NCI-H146 (cell line): ENCODE measurements around the gene CORIN.

Source experiments
- DNase-seq: peaks from one replicate; lab custom pipeline; 2025; lab: John Stamatoyannopoulos, UW

Gene CORIN

DNA sequence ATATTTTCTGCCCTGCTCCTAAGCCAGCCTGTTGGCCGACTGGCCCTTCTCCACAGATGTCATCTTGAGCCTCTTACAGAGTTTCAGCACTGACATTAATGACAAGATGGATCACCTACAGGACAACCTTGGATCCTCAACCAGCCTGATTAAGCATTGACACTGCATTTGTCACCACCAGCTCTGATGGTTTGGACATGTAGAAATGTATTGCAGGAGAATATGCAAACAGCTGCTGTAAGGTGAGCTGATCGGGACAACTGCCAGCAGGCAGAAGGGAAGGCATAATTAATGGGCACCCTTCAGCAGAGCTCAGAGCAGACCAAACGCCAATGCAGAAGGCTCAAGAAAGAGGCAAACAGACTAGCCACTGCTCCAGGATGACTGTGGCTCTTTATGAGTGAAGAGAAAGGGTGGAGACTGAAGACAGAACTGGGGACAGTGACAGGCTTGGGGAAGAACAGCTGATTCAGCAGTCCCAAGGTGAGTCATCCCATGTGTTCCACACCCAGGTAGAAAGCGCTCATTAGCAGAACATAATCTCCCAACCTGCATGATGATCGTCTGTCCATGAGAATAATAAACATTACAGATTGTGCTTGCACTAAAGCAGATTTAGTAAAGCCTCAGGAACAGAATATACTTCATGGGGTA lies 6.7 kb downstream of the CORIN start:
- DNase-seq = peak; percentile 55

DNA sequence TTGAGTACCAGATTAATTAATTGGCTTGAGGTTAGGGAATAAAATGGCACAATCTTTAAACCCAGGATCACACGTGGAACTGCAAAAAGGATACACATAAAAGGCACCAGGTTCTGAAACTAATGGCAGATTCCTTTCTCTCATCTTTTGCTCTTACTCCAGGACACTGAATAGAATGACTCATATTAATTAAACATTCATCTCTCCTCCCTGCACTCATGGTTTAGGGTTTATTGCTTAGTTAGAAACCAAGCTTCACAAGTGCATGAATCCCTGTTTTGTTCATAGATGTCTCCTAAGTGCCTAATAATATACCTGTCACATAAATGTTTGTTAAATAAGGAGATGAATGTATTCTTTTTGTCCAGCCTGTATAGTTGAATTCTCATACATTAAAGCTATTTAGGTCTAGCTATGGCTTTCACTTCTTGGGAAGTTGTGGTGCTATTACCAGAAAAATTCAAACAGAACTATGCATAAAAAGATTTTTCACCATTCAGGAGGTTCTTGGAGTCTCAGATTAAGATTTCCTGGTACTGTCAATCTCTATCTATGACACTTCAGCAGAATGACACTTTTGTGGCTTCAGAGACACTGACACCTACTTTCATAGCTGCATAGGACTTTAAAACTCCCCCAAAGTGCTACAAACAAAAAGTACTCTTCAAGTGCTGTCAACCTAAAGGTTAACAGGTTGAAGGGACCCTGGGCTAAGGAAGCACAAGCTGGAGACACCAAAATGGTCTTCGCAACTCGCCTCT lies 7.4 kb downstream of the CORIN start:
- no peak for DNase-seq

DNA sequence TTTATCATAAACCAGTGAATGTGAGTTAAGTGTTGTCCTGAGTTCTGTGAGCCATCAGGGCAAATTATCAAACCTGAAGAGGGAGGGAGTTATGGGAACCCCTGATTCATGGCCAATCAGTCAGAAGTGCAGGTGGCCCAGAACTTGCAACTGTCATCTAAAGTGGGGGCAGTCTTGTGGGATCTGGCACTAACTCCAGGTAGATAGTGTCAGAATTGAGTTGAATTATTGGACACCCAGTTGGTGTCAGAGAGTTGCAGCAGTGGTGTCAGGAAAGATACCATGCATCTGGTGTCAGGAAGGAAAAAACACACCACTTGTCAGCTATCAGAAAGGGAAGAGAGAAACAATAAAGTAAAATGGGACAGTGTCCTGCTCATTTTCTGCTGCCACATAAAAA lies 8.4 kb downstream of the CORIN start:
- no peak for DNase-seq

DNA sequence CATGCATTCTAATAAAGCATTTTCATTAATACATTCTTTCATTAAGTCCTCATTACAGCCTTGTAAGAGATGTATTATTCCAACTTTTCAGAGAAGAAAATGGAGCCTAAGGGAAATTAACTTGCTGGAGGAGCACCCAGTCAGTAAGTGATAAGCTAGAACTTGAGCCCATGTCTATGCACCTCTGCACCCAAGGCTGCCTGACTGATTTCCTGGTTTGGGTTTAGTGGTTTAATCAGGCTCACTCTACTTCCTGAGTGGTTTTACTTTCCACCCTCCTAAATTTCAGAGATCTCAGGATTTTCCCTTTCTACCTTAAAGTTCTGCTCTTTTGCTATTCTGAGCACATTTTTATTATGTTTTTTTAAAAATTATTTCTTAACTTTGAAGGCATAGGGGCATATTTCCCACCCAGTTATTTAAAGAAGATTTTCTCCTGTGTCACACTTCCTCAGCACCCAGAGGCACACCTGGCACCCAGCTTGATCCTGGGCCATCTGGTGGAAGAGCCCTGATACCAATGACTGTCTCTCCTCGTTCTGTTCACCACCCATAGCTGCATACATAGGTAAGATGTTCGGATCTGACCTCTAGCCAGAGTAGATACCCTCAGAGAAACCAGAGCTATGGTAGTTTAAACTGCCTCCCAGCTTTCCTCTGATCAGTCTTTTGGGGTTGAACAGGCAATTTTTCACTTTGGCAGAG lies 10.4 kb downstream of the CORIN start:
- no peak for DNase-seq

DNA sequence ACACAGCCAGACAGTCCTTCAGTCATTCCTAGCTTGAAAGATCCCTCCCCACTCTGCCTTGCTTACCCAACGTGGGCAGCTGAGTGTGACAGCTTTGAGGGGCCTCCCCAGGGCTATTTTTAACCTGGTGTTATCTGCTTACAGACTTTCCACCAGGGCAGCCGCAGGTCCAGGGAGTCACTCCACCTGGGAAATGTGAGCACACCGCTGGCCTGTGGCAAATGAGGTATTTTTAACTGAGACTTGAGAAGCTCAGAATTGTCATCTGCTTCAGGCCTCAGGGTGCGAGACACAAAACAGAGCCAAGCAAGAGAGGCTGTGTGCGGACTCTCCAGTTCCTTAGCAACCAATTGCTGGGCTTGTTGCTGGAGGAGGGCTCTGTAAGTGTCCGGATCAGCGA lies 13.0 kb downstream of the CORIN start:
- peak; percentile 62 for DNase-seq

DNA sequence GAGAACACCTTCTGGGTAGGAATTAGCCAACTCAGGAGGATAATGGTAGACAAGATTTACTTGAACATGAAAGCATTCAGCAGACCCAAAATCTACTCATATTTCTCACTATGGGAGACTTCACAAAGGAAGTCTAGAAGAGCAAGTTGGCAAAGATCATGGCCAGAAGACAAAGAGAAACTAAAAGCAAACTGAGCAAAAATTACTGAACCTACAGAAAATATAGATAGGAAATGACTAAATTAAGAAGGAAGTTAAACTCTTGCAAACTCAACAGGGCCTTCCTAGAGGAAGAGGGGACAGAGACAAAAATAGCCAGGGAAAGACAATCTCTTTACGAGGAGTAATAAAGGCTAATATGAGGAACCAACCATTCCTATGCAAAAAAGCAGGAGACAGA lies 18.7 kb downstream of the CORIN start:
- DNase-seq = no peak

DNA sequence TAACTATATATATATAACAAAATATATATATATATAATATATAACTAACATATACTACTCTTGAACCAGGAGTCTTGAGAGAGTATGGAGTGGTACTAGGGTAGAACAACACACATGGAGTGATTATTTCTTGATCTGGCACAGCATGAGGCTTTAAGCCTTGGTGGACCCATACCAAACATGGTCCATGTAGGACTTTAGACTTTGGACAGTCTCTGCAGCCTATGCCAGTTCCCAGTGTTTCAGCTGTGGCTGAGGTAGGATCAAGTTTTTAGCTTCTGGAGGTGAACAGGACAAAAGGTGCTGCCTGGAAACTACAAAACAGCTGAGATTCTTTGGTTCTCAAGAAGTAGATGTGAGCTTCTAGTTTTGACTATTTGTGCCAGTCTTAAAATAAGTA lies 20.6 kb downstream of the CORIN start:
- no peak for DNase-seq

DNA sequence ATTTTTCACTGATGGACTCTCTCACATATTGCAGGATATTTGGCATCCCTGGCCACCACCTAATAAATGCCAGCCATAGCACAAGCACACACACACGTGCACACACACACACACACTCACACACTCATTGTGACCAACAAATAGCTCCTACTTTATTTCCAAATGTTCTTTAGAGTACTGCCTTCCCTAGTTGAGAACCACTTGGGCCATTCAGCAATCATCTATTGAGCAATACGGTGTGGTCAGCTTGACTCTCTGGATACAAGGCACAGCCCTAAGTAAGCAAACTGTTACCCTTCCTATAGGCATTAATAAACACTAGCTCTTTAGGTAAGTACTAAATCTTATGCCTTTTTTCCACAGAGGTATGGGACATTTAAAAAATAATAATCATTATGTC lies 21.1 kb downstream of the CORIN start:
- DNase-seq = no peak

DNA sequence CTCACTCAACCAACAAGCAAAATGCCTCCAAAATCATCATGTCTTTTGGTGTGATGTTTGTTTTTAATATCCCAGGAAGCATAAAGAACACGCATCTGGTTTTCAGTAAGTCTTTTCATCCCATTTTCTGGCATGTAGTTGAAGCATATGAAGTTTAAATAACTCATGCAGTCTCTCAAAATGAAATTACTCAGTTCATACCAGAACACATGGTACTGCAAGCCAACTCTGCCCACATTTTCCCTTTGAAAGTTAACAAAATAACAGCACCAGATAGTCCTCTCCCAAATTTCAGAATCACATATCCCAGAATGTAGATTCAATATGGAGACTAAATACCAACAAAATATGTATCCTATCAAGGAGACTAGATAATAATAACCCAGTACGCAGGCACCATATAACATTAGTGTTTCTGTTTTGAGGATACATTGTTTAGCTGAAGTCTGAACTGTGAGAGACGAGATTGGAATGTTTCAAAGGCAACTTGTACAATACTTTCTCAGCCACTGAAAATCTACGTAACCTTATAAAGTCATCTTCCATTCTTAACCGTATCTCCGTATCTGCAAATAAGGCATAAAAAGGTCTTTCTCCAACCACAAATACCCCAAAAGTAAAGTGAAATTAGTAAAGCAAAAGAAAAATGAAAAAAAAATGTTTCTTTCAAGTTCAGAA lies 23.1 kb downstream of the CORIN start:
- no peak for DNase-seq

DNA sequence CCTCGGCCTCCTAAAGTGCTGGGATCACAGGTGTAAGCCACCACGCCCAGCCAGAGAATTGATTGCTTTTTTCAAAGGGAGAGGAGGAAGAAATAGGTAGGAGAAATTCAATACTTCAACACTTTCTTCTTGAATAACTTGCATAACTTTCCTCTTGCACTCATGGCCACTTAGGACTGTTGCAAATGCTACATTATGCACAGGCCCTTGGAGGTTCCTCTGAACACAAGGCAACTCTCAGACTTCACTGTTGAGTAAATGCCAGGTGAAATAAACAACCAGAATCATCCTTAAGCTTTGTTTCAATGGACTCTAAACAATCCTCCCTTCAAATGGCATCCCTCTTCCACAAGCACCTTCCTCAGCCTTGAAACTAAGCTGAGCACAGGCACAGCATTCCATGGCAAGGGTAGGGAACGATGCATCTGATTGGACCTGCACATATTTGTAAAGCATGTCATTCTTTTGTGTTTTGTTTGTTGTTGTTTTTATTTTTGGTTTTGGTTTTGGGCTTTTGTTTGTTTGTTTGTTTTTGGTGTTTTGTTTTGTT lies 28.1 kb downstream of the CORIN start:
- DNase-seq = no peak

DNA sequence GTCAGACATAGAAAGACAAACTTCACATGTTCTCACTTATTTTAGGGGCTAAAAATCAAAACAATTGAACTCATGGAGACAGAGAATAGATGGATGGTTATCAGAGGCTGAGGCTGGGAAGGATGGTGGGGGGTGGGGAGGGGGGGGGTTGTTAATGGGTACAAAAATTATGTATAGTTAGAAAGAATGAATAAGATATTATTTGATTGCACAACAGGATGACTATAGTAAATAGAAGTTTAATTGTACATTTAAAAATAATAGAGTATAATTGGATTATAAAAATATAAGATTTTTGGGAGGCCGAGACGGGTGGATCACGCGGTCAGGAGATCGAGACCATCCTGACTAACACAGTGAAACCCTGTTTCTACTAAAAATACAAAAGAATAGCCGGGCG lies 33.3 kb downstream of the CORIN start:
- DNase-seq = no peak

DNA sequence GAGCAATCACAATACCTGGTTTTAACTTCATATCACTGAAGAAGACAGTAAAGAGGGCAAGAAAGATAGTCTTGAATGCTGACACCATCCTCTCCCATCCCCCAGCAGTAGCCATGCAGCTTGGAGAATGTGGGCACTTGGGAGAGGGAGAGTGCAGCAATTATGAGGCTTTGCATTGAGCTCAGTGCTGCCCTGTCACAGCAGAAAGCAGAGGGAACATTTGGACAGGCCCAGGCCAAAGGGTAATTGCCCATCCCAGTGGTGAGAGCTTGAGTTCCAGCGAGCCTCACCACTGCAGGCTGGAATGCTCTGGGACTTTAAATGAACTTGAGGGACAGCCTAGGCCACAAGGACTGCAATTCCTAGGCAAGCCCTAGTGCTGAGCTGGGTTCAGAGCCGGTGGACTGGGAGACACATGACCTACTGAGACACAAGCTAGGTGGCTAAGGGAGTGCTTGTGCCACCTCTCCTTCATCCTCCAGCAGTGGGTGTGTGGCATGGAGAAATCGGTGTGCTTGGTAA lies 36.3 kb downstream of the CORIN start:
- DNase-seq = no peak

DNA sequence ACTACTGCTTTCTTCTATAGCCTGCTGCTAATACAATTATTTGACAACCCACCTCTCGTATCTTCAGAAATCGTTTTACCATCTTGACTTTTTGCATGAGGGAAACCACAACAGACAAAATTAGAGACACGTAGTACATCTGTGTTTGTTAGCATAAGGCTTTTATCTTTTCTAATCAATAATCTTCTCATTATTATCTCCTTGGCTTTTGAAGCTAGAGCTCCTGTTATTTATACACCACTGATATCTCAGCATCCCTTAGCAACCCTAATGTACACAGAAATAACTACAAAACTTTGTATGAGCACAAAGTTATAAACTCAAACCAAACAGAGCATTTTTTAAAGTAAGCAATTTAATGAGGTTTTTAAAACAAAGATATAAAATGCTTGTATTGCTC lies 39.7 kb downstream of the CORIN start:
- DNase-seq = peak; percentile 53

DNA sequence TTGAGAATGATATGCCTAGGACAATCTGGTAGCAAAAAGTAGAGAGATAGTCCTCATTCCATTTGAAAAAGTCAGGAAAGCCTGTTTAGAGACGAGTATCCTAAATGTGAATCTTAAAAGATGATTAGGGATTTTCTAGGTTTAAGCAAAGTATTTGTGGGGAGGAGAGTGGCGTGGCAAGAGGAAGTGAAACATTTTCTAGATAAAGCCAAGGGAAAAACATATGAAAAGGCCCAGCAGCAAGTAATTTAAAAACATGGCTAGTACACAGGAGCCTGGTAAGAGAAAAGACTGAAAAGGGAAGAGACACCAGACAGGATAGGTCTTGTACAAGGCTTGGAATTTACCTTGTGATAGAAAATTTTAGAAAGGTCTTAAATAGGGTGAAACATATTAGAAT lies 45.9 kb downstream of the CORIN start:
- no peak for DNase-seq

DNA sequence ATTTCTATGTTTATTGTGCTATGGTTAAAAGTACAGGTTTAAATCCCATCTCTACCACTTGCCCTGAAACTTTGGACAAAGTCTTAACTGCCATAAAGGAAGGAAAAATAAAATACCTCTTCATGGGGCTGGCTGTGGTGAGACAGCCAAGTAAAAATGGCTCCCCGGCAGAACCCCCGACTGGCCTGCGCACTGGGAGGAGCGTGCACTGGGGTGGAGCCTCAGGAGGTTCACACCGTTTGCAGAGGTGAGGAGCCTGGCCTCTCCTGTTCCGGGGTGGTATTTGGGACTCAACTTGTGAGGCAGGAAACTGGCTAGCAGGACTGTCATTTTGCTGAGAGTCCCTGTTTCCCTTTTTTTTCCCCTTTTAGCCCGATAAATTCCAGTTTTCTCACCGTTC lies 47.8 kb downstream of the CORIN start:
- no peak for DNase-seq

DNA sequence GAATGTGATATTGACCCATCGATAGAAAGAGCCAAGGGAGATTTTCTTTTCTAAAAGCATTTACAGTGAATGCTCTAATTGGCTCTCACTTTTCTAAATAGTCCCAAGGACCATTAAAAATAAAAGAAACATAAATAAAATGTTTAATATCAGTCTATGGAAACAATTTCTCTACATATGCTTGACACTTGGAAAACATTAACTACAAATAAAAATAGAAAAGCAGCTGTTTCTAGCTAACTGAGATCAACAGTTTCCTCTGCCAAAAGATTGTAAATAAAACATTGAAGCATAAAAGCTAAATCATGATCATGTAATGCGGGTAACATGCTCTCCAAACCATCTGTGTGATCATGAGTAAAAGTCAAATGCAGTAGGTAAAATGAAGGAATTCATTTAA lies 49.7 kb downstream of the CORIN start:
- no peak for DNase-seq

DNA sequence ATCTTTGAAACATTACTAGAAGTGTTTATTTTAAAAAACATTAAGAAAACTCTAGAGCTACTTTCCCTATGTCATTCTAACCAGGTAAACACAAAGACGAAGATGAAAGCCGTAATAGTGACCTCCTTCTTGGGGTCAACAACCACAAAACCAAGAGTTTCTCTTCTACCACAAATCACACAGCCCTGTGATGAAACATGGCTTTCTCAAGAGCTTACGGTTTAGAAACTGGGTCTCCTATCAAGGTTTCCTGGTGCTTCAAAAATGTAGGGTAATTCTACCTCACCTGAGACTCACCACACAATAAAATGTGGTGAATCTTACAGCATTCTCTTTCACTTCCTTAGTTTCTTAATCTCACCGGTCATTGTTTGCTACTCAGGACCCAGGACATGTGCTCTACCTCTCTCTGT lies 50.9 kb downstream of the CORIN start:
- DNase-seq = no peak

DNA sequence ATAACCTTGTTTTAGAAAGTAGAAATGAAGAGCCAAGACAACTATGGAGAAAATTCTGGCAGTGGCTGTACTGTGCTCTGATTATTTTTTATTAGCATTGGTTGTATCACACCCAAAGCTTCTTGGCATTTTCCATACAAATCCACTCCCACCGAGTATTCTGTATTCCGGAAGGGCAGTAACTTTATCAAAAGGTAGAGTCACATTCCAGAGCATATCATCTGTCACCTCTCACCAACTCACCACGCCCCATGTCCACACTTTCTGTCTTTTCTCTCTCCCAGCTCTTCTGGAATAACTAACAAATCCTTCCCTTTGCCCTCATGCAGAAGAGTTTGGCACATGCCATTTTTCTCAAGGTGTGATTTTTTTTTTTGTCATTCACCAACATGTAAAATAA lies 52.7 kb downstream of the CORIN start:
- no peak for DNase-seq

DNA sequence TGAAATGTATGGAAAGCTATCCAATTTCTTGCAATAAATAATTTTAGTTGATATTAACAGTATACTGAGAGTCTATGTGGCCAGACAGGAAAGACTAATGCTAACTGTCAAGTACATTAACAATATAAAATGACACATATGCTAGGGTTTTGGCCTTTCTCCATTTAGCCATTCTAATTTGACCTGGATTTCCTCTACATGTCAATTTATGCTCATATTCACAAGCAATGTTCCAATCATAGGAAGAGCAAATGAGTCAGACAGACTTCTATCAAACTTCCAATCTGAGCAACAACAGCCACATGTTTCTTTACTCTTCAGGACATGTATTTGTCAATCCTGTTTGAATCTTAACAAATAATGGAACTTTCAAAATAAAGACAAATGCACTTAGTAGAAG lies 53.6 kb downstream of the CORIN start:
- DNase-seq = no peak

DNA sequence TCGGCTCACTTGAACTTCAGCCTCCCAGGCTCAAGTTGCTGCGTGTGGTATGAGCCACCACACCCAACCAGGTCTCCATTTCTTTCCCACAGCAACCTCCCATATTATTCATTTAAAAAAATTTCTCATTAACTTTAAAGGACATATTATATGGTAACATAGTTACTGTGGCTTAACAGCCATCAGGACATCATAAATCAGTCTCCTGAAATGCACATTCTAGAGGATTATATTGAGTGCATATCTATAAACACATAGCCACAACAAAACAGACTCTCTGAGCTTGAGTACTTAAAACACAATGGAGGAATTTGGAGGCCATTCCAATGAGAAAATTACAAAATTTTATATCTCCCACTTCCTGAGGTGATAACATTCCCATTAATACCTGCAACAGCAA lies 61.5 kb downstream of the CORIN start:
- DNase-seq = no peak

DNA sequence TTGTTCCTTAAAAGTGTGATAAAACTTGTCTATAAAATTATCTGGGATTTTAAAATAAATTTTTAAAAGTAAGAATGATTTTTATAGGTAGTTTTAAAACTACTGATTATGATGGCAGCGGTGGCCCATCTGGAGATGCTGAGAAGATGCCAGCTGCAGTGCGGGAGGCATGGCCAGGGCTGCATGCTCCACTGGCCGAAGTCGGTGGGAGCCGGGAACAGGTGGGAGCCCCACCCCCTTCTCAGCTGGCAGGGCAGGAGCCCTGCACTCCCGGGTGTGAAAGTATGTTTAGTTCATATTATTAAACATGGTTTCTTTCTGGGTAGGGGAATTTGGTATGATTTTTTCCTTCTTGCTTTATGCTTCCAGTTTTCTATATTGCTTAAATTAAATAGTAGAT lies 63.8 kb downstream of the CORIN start:
- no peak for DNase-seq

DNA sequence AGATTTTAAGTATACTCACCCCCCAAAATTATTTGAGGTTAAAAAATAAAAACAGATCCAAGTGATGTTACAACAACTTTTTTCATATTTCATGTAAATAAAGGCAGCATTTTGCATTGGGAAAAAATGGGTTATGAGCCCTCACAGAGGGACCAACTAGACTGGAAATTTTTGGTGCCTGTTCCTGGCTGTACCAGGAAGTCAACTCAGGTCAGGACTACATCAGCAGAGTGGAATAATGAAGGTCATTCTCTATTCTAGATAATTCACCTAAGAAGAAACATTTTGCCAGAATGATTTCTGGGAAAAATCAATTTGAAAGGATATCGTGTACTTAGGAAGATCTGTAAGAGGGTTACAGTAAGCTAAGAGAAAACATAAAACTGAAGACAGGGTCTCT lies 66.8 kb downstream of the CORIN start:
- DNase-seq = no peak
